Measurements from ENCODE around the gene IFI27L2. TPM values are rescaled to one million over a fixed set of nuclear protein-coding genes. Genes with fewer than 3 reads are reported as not detected.

The IFI27L2 gene
- total RNA-seq, 1 experiment from 2014 or later = 28.6 TPM

DNA sequence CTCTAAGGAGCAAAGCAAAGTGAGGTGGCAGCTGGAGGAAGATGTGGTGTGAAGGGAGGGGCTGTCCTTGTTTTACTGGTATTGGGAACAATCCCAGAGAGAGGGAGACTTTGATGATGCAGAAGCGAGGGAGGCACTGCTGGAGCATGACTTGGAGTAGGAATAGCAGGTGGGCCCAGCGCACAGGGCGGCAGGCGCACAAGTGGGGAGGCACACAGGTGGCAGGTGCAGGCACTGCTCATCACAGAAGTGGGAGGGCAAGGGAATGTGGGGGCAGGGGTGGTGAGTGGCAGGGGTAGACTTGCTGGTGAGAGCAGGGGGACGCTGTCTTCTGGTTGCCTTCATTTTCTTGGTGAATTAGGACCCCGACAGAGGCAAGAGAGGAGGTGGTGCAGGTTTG is 30.4 kb downstream of the IFI27L2 start:
- H3K27me3 Mint-ChIP-seq (ENCODE audit: low read depth) = no peaks in the 10 kb centered on the region
- H3K56ac ChIP-seq (ENCODE audit: insufficient read length, low read depth, low read length) = no peak overlapping the region
- no peak overlapping the region; the same call in 1 of the 2 replicates for H2BK15ac ChIP-seq (ENCODE audit: low read depth, low read length)
- H3K4me3 Mint-ChIP-seq = no peak overlapping the region
- H4K91ac ChIP-seq (ENCODE audit: insufficient read length, low read depth, low read length) = no peak overlapping the region
- no peak overlapping the region; a peak in 1 of 7 replicates for H3K27ac Mint-ChIP-seq
- H3K36me3 Mint-ChIP-seq (ENCODE audit: insufficient read depth in 1 of 3, low read depth in 3 of 3) = peaks cover 0 to 5% (median 1%) of the 10 kb centered on the region in 3 experiments; a peak in 2 of 7 replicates
- H2BK12ac ChIP-seq (ENCODE audit: insufficient read length, low read depth, low read length) = no peak overlapping the region
- H3T11ph ChIP-seq (ENCODE audit: low read length) = no peak overlapping the region
- H3K14ac ChIP-seq (ENCODE audit: insufficient read depth, low read length) = no peak overlapping the region
- no peak overlapping the region for H2AK5ac ChIP-seq (ENCODE audit: insufficient read length, low read length)
- H3K9ac ChIP-seq (ENCODE audit: extremely low read depth, insufficient read length, low read length) = no peak overlapping the region
- H3K79me2 ChIP-seq (ENCODE audit: insufficient read depth, low read length) = no peaks in the 10 kb centered on the region
- WGBS (ENCODE audit: extremely low coverage, insufficient read length, low lambda C conversion rate) = no CpG with 5 or more reads among the region's 6 CpGs
- H3K23me2 ChIP-seq (ENCODE audit: insufficient read length, low read depth, low read length, poor library complexity, severe bottlenecking) = no peaks in the 10 kb centered on the region
- H3K9me3 ChIP-seq (ENCODE audit: control insufficient read depth, low read depth, low read length) = no peaks in the 10 kb centered on the region
- no peaks in the 10 kb centered on the region for H3K79me1 ChIP-seq (ENCODE audit: insufficient read depth, low read depth, low read length, poor library complexity, severe bottlenecking)
- H3K27ac ChIP-seq (ENCODE audit: insufficient read length, low read depth, low read length) = no peak overlapping the region
- no peak overlapping the region for H3K18ac ChIP-seq (ENCODE audit: insufficient read length, low read depth, low read length)
- H4K8ac ChIP-seq (replicated peaks; ENCODE audit: insufficient read length, low read depth, low read length) = no peak overlapping the region
- peak; percentile 8 for DNase-seq
- no peaks in the 10 kb centered on the region for H3K4me1 ChIP-seq (ENCODE audit: insufficient read depth, low read length)
- no peak overlapping the region for H2BK120ac ChIP-seq (ENCODE audit: low read depth, low read length, poor library complexity, severe bottlenecking)
- H3K27me3 ChIP-seq (ENCODE audit: insufficient read depth, low read length) = no peaks in the 10 kb centered on the region
- H2BK20ac ChIP-seq (ENCODE audit: low read depth, low read length, poor library complexity, severe bottlenecking) = no peak overlapping the region
- no peaks in the 10 kb centered on the region for H4K20me1 ChIP-seq (ENCODE audit: control insufficient read depth, insufficient read depth, insufficient read length)
- no peak overlapping the region for H3K4me2 ChIP-seq (ENCODE audit: insufficient read depth, insufficient read length, low read length)
- H3K4me1 Mint-ChIP-seq = peaks cover 0 to 8% of the 10 kb centered on the region in 2 experiments; a peak in 3 of 4 replicates
- TF ChIP-seq, protein P1, sequence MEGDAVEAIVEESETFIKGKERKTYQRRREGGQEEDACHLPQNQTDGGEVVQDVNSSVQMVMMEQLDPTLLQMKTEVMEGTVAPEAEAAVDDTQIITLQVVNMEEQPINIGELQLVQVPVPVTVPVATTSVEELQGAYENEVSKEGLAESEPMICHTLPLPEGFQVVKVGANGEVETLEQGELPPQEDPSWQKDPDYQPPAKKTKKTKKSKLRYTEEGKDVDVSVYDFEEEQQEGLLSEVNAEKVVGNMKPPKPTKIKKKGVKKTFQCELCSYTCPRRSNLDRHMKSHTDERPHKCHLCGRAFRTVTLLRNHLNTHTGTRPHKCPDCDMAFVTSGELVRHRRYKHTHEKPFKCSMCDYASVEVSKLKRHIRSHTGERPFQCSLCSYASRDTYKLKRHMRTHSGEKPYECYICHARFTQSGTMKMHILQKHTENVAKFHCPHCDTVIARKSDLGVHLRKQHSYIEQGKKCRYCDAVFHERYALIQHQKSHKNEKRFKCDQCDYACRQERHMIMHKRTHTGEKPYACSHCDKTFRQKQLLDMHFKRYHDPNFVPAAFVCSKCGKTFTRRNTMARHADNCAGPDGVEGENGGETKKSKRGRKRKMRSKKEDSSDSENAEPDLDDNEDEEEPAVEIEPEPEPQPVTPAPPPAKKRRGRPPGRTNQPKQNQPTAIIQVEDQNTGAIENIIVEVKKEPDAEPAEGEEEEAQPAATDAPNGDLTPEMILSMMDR (conservative IDR thresholded peaks at IDR 0.05) = no peak
- H2AFZ ChIP-seq (ENCODE audit: low read length) = no peak overlapping the region
- no peak overlapping the region for H4K5ac ChIP-seq (ENCODE audit: insufficient read length, low read depth, low read length)
- no peak overlapping the region for H3K4ac ChIP-seq (ENCODE audit: low read depth, low read length)
- no peak overlapping the region for H3K23ac ChIP-seq (ENCODE audit: insufficient read length, low read depth, low read length)
- H2BK5ac ChIP-seq (ENCODE audit: insufficient read length, low read length) = no peak overlapping the region
- H3K9me3 Mint-ChIP-seq = no peaks in the 10 kb centered on the region; a peak in 1 of 5 replicates
